ENCODE data around the gene EFCAB8. TPM values are rescaled to one million over a fixed set of nuclear protein-coding genes. Genes with fewer than 3 reads are reported as not detected.

The EFCAB8 gene
- total RNA-seq, 1 donor from 2014 or later: 1.1 TPM

GRCh38 chr20:32983459-32984112, 124.9 kb downstream of the EFCAB8 start:
- peaks cover 3% of the 10 kb centered on the region for H3K27me3 Mint-ChIP-seq (ENCODE audit: unreplicated experiment)
- no peak overlapping the region for H3K27ac Mint-ChIP-seq (ENCODE audit: unreplicated experiment)
- no peaks in the 10 kb centered on the region for H3K36me3 Mint-ChIP-seq (ENCODE audit: low read depth, unreplicated experiment)
- DNase-seq (ENCODE audit: low spot score): no peak
- no peak overlapping the region for H3K4me3 Mint-ChIP-seq (ENCODE audit: unreplicated experiment)
- no peak for TF ChIP-seq CTCF (IDR thresholded peaks at IDR 0.05; ENCODE audit: unreplicated experiment)
- H3K9me3 Mint-ChIP-seq (ENCODE audit: unreplicated experiment): no peaks in the 10 kb centered on the region
- no peaks in the 10 kb centered on the region for H3K4me1 Mint-ChIP-seq (ENCODE audit: unreplicated experiment)

GRCh38 chr20:32984196-32984595, 125.5 kb downstream of the EFCAB8 start:
- Mint-ChIP-seq H3K4me1 (ENCODE audit: unreplicated experiment) (no peaks in the 10 kb centered on the region), H3K4me3 (ENCODE audit: unreplicated experiment) (no peak overlapping the region), H3K36me3 (ENCODE audit: low read depth, unreplicated experiment) (no peaks in the 10 kb centered on the region), H3K9me3 (ENCODE audit: unreplicated experiment) (no peaks in the 10 kb centered on the region), H3K27ac (ENCODE audit: unreplicated experiment) (no peak overlapping the region), H3K27me3 (ENCODE audit: unreplicated experiment) (peaks cover 3% of the 10 kb centered on the region)
- no peak for TF ChIP-seq CTCF (IDR thresholded peaks at IDR 0.05; ENCODE audit: unreplicated experiment)
- DNase-seq (ENCODE audit: low spot score): no peak

- Mint-ChIP-seq H3K4me3 (ENCODE audit: unreplicated experiment) (no peak overlapping the region), H3K36me3 (ENCODE audit: low read depth, unreplicated experiment) (no peaks in the 10 kb centered on the region), H3K27me3 (ENCODE audit: unreplicated experiment) (peaks cover 3% of the 10 kb centered on the region), H3K9me3 (ENCODE audit: unreplicated experiment) (no peaks in the 10 kb centered on the region), H3K4me1 (ENCODE audit: unreplicated experiment) (no peaks in the 10 kb centered on the region), H3K27ac (ENCODE audit: unreplicated experiment) (no peak overlapping the region)
- no peak for TF ChIP-seq CTCF (IDR thresholded peaks at IDR 0.05; ENCODE audit: unreplicated experiment)
- DNase-seq (ENCODE audit: low spot score): no peak
Measured at GRCh38 chr20:32984631-32985354, 126.1 kb downstream of the EFCAB8 start.

GRCh38 chr20:32985596-32985995, 126.9 kb downstream of the EFCAB8 start:
- Mint-ChIP-seq H3K27ac (ENCODE audit: unreplicated experiment) (no peak overlapping the region), H3K9me3 (ENCODE audit: unreplicated experiment) (no peaks in the 10 kb centered on the region), H3K27me3 (ENCODE audit: unreplicated experiment) (peaks cover 3% of the 10 kb centered on the region), H3K36me3 (ENCODE audit: low read depth, unreplicated experiment) (no peaks in the 10 kb centered on the region), H3K4me3 (ENCODE audit: unreplicated experiment) (no peak overlapping the region), H3K4me1 (ENCODE audit: unreplicated experiment) (no peaks in the 10 kb centered on the region)
- no peak for DNase-seq (ENCODE audit: low spot score)
- no peak for TF ChIP-seq CTCF (IDR thresholded peaks at IDR 0.05; ENCODE audit: unreplicated experiment)

- Mint-ChIP-seq H3K4me1 (ENCODE audit: unreplicated experiment) (no peaks in the 10 kb centered on the region), H3K9me3 (ENCODE audit: unreplicated experiment) (no peaks in the 10 kb centered on the region), H3K27me3 (ENCODE audit: unreplicated experiment) (peaks cover 7% of the 10 kb centered on the region), H3K4me3 (ENCODE audit: unreplicated experiment) (no peak overlapping the region), H3K27ac (ENCODE audit: unreplicated experiment) (no peak overlapping the region), H3K36me3 (ENCODE audit: low read depth, unreplicated experiment) (no peaks in the 10 kb centered on the region)
- no peak for DNase-seq (ENCODE audit: low spot score)
- TF ChIP-seq CTCF (IDR thresholded peaks at IDR 0.05; ENCODE audit: unreplicated experiment): no peak
Measured at GRCh38 chr20:32986331-32986966, 127.7 kb downstream of the EFCAB8 start.

Measured in endothelial cell (in vitro differentiated cells).